Mammary epithelial cell (primary cell): ENCODE data around the gene RGS6.

Experiments
- EZH2 ChIP-seq: IDR thresholded peaks from 2 replicates; pipeline ENCODE4 v1.6.1; 2012; ENCODE audit warnings: low read length, inconsistent platforms, borderline replicate concordance
- TF ChIP-seq, protein P1 (sequence below), 2 donors: IDR thresholded peaks in 1 of 2; conservative IDR thresholded peaks in 1 of 2; 2 replicates each; pipeline ENCODE4 v1.5.1; 2011 to 2012; ENCODE audit warnings: inconsistent platforms in 2 of 2, low read length in 2 of 2, mild to moderate bottlenecking in 2 of 2, control low read depth in 1 of 2, low read depth in 1 of 2; ENCODE audit not compliant: insufficient read depth in 1 of 2; ENCODE audit errors: extremely low read depth in 1 of 2

GRCh38 chr14:72434856-72435255 is 502.6 kb downstream of the RGS6 start:
- TF ChIP-seq, protein P1, sequence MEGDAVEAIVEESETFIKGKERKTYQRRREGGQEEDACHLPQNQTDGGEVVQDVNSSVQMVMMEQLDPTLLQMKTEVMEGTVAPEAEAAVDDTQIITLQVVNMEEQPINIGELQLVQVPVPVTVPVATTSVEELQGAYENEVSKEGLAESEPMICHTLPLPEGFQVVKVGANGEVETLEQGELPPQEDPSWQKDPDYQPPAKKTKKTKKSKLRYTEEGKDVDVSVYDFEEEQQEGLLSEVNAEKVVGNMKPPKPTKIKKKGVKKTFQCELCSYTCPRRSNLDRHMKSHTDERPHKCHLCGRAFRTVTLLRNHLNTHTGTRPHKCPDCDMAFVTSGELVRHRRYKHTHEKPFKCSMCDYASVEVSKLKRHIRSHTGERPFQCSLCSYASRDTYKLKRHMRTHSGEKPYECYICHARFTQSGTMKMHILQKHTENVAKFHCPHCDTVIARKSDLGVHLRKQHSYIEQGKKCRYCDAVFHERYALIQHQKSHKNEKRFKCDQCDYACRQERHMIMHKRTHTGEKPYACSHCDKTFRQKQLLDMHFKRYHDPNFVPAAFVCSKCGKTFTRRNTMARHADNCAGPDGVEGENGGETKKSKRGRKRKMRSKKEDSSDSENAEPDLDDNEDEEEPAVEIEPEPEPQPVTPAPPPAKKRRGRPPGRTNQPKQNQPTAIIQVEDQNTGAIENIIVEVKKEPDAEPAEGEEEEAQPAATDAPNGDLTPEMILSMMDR (conservative IDR thresholded peaks at IDR 0.05 in 1 of 2, IDR thresholded peaks at IDR 0.05 in 1 of 2; ENCODE audit: extremely low read depth in 1 of 2, insufficient read depth in 1 of 2, low read depth in 1 of 2, low read length in 2 of 2), result no peak
- TF ChIP-seq EZH2, result no peak
